Measurements from ENCODE around the gene ERCC8.
"Not testable (repeated sequence)": the region's sequence is repeated elsewhere in the genome, so short reads cannot be mapped to it uniquely, and the experiment has no call there.

Gene ERCC8

GRCh38 chr5:60944904-60945812 is at the start of gene ERCC8, which contains the start of gene NDUFAF2:
Gene ERCC8, minus strand, starts transcription at chr5:60945070. Its CDS starts 62 bp downstream, at chr5:60945008.
Gene NDUFAF2, plus strand, starts transcription at chr5:60945205. Its CDS starts 51 bp downstream, at chr5:60945256.
- DNase-seq = peak; percentile 96

GRCh38 chr5:60993875-60994571 is 49.2 kb upstream of the ERCC8 start:
- DNase-seq = no peak

GRCh38 chr5:60993425-60993824 is 48.6 kb upstream of the ERCC8 start:
- DNase-seq = no peak

GRCh38 chr5:60992871-60993270 is 48.0 kb upstream of the ERCC8 start:
- no peak for DNase-seq

GRCh38 chr5:60989790-60990189 is 44.9 kb upstream of the ERCC8 start:
- no peak for DNase-seq

GRCh38 chr5:60982127-60982526 is 37.3 kb upstream of the ERCC8 start:
- not testable (repeated sequence) for DNase-seq

- no peak for DNase-seq
These were observed 35.6 kb upstream of the ERCC8 start for GRCh38 chr5:60980511-60980910.

GRCh38 chr5:60978968-60979367 is 34.1 kb upstream of the ERCC8 start:
- no peak for DNase-seq

GRCh38 chr5:60977956-60978737 is 33.3 kb upstream of the ERCC8 start:
- no peak for DNase-seq

GRCh38 chr5:60972231-60972630 is 27.4 kb upstream of the ERCC8 start:
- DNase-seq = no peak

GRCh38 chr5:60961685-60962084 is 16.8 kb upstream of the ERCC8 start:
- no peak for DNase-seq

GRCh38 chr5:60960591-60960990 is 15.7 kb upstream of the ERCC8 start:
- peak; percentile 3 for DNase-seq

GRCh38 chr5:60959156-60959555 is 14.3 kb upstream of the ERCC8 start:
- DNase-seq = no peak

GRCh38 chr5:60958712-60959111 is 13.8 kb upstream of the ERCC8 start:
- no peak for DNase-seq

- no peak for DNase-seq
These were observed 13.2 kb upstream of the ERCC8 start for GRCh38 chr5:60958088-60958487.

GRCh38 chr5:60955239-60955638 is 10.4 kb upstream of the ERCC8 start:
- DNase-seq = no peak

GRCh38 chr5:60948738-60949137 is 3.9 kb upstream of the ERCC8 start:
- DNase-seq = no peak

GRCh38 chr5:60945813-60946187 is 930 bp upstream of the ERCC8 start:
- no peak for DNase-seq

GRCh38 chr5:60943624-60944023 is 1.2 kb downstream of the ERCC8 start:
- no peak for DNase-seq

- no peak for DNase-seq
These were observed 15.8 kb downstream of the ERCC8 start for GRCh38 chr5:60929024-60929423.

GRCh38 chr5:60927450-60927849 is 17.4 kb downstream of the ERCC8 start:
- DNase-seq = no peak

GRCh38 chr5:60918466-60918865 is 26.4 kb downstream of the ERCC8 start:
- no peak for DNase-seq

- DNase-seq = no peak
These were observed 28.2 kb downstream of the ERCC8 start for GRCh38 chr5:60916646-60917045.

Data from retina (tissue), 1 donor.